ELF-1 (cell line): ENCODE data around the gene PTPRCAP.
"Not testable (repeated sequence)": the region's sequence is repeated elsewhere in the genome, so short reads cannot be mapped to it uniquely, and the experiment has no call there.

Experiments
- DNase-seq: peaks from one replicate; pipeline ENCODE4 v3.0.0-alpha.2; 2016; ENCODE audit warnings: low read depth, low spot score

PTPRCAP gene, protein sequence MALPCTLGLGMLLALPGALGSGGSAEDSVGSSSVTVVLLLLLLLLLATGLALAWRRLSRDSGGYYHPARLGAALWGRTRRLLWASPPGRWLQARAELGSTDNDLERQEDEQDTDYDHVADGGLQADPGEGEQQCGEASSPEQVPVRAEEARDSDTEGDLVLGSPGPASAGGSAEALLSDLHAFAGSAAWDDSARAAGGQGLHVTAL

DNA sequence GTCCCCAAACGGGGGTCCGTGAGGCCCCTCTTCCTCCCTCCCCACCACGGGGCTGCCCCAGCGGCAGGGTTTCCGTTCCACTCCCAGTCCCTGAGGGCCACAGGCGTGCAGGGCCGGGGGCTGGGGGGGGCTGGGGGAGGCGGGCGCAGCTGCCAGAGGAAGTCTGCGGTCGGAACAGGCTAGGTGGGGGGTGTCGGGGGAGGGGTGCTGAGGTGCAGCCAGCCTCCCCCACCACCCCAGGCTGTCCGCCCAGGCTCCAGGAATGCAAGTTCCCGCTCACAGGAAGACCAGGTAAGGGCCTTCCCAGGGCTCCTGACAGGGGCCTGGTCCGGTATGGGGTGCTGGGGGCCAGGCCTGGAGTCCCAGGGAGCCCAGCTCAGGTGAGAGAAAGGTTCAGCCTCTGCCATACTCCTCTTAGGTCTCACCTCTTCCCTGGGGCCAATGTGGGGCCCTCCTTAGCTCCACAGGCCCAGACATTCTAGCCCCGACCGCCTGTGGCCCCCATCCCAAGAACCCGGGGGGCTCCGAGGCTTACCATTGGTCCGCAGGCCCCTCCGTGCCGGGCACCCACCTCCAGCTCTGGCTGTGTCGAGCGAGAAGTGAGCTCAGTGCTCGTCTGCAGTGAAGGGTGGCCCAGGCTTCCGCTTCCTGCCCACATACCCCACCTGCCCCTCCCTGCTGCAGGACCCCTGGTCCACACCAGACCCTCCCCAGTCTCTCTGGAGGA, at the start of gene PTPRCAP:
PTPRCAP (minus strand) TSS at position 601 of the 727 bp plus-strand sequence; CDS start at position 538, 63 bp downstream.
- no peak for DNase-seq

DNA sequence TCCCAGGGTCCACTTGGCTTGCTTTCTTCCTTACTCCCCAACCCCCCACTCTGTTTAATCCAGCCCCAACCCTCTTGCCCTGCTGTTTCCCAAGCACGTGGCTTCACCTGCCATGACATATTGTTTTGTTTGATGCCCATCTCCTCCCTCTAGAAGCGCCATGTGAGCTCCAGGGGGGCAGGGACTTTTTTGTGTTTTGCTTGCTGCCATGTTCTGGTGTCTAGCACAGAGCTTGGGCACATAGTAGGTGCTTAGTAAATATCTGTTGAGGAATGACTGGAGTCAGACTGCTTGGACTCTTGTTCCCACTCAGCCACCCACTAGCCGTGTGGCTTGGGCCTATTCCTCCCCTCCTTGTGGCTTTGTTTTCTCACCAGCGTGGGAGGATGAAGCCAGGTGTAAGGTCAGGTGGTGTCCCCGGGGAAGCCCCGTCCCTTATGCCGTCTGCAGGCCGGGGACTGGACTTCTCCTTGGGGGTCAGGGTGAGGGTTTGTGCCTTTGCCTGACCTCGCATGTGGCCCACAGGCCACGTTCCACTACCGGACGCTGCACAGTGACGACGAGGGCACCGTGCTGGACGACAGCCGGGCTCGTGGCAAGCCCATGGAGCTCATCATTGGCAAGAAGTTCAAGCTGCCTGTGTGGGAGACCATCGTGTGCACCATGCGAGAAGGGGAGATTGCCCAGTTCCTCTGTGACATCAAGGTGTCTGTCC, 49.2 kb upstream of the PTPRCAP start:
- DNase-seq: no peak

DNA sequence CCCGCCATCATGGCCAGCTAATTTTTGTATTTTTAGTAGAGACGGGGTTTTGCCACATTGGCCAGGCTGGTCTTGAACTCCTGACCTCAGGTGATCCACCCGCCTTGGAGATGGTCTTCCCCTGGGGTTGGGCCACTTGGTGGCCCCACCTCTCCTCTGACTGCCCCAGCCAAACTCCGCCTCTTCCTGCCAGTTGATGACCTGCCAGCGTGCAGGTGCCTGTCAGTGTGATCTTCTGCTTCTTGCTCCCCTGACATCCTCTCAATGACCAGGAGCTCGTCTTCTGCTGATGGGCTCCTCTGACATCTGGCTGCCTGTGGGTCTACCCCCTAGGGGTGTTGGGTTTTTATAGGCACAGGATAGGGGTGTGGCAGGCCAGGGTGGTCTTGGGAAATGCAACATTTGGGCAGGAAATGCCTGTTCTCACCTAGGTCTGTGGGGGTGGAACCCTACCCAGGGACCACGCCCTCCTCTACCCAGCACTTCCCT, 48.4 kb upstream of the PTPRCAP start:
- not testable (repeated sequence) for DNase-seq

DNA sequence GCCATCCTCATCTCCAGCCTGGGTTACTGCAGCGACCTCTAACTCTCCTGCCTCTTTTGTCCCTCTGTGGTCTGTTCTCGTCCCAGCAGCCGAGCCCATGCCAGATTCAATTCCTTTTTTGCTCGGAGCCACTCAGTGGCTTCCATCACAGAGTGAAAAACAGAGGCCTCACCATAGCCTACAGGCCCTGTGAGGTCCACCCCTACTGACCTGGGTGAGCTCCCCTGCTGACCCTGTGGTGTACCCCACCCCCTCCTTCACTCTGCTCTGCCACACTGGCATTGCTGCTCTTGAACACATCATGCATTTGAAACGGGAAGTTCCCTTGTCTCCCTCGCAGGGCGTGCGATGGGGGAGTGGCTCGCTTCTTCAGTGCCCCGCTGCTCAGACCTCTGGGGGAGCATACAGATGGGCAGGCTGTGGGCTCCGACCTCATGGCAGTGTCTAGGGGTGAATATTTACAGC, 47.4 kb upstream of the PTPRCAP start:
- DNase-seq: no peak

DNA sequence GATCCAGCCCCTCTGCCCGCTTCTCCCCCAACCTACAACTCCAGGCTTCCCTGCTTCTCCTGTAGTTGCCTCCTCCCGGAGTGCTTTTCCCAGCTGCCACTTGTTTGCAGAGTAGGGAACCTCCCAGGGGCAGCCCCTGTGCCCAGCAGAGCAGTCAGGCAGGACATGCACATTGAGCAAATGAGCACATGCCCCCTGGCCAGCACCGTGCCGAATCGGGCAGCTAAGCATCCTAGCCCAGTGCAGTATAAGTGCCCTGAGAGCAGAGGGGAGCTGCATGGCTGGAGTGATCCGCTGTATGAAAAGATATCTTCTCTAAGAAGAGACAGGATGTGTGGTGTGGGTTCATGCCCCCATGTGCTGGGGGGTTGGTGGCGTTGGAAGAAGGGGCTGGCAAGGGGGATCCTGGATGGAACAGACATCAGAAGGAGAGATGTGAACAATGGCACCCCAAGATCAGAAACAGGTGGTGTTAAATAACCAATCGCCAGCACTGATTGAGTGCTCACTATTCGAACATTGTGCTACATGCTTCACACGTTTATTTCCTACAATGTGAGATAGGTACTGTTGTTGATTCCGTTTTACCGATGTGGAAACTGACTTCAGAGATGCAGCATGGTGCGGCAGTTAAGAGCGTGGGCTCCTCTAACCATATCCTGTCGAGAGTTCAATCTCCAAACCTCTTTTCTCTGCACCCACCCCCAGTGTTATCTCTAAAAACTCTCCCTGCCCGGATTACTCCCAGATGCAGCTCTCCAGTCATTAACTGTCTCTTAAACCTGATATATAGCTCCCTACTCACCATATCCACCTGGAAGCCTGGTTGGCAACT, 46.6 kb upstream of the PTPRCAP start:
- no peak for DNase-seq

DNA sequence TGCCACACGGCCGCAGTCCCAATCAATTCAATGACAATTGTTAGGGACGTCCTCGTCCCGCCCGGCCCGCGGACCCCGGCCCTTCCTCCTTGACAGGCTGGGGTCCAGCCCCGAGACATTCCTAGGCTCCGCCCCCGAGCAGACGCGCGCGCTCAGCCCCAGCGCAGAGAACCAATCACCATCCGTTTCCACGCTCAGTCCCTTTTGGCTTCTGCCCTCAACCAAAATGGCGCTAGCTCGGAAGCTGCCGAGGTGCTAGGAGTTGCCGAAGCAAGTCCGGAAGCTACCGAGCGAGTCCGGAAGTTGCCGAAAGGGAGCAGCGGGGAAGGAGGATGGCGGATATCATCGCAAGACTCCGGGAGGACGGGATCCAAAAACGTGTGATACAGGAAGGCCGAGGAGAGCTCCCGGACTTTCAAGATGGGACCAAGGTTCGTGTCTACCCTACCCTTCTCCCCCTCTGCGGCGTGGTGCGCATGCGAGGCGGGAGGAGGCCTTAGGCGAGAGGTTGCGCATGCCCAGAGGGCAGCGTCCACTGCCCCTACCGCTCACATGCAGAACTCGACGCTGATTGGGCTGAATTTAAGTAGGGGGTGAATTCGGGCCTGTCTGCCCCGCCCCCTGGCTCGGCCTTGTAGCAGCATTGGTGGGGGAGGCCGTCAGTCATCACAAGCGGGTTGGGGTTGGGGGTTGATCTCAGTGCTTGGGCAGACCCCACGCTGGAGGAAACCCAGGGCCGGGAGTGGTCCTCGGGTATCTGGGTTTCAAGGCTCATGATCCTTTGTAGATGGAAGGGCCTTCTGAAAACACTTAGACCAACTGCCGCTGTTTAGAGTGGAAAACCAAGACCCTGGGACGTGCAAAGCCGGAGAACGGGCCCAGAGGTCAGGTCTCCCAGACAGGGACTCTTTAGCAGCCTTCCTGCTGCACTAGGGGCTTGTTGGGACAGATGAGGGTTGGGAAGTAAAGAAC, 45.6 kb upstream of the PTPRCAP start, which contains the start of gene AIP:
AIP (plus strand) TSS at position 200 of the 972 bp plus-strand sequence; CDS start at position 333, 133 bp downstream.
- peak; percentile 99 for DNase-seq

DNA sequence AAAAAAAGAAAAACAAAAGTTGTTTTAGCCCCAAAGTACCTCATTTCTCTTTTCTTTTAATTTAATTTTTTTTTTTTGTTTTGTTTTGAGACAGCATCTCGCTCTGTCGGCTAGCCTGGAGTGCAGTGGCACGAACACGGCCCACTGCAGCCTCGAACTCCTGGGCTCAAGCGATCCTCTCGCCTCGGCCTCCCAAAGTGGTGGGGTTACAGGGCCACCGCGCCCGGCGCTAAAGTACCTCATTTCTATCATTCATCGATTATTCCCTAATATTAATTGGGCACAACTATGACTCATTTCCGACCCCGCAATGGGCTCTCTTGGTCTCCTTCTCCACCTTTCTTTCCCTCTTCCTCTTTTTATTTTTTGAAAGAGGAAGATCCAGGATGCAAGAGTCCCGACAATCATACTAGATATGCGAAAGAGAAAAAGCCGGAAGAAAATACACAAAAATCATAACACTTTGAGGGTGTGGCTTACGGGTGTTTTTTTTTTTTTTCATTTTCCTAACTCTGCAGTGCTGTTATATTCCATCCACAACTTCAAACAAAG, 44.9 kb upstream of the PTPRCAP start:
- DNase-seq: no peak

DNA sequence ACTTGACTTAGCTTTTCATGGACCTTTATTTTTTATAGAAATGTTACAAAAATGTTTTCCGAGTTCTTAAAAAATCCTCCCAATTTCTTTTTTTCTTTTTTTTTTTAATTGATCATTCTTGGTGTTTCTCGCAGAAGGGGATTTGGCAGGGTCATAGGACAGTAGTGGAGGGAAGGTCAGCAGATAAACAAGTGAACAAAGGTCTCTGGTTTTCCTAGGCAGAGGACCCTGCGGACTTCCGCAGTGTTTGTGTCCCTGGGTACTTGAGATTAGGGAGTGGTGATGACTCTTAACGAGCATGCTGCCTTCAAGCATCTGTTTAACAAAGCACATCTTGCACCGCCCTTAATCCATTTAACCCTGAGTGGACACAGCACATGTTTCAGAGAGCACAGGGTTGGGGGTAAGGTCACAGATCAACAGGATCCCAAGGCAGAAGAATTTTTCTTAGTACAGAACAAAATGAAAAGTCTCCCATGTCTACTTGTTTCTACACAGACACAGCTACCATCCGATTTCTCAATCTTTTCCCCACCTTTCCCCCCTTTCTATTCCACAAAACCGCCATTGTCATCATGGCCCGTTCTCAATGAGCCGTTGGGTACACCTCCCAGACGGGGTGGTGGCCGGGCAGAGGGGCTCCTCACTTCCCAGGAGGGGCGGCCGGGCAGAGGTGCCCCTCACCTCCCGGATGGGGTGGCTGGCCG, 40.0 kb upstream of the PTPRCAP start:
- not testable (repeated sequence) for DNase-seq

DNA sequence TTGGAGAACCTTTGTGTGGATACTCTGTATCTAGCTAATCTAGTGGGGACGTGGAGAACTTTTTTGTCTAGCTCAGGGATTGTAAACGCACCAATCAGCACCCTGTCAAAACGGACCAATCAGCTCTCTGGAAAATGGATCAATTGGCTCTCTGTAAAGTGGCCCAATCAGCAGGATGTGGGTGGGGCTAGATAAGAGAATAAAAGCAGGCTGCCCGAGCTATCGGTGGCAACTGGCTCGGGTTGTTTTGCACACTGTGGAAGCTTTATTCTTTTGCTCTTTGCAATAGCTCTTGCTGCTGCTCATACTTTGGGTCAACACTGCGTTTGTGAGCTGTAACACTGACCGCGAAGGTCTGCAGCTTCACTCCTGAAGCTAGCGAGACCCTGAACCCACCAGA, 39.2 kb upstream of the PTPRCAP start:
- not testable (repeated sequence) for DNase-seq

DNA sequence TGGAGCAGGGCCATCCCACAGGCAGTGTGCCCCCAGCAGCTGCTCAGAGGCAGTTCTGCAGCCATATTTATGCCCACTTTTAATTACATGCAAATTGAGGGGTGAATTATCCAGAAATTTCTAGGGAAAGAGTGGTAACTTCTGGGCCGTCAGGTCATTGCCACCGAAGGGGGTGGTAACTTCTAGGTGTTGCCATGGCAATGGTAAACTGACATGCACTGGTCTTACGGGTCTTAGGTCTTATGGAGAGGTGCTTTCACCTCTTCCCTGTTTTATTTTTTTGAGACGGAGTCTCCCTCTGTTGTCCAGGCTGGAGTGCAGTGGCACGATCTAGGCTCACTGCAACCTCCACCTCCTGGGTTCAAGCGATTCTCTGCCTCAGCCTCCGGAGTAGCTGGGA, 35.4 kb upstream of the PTPRCAP start:
- DNase-seq: no peak

DNA sequence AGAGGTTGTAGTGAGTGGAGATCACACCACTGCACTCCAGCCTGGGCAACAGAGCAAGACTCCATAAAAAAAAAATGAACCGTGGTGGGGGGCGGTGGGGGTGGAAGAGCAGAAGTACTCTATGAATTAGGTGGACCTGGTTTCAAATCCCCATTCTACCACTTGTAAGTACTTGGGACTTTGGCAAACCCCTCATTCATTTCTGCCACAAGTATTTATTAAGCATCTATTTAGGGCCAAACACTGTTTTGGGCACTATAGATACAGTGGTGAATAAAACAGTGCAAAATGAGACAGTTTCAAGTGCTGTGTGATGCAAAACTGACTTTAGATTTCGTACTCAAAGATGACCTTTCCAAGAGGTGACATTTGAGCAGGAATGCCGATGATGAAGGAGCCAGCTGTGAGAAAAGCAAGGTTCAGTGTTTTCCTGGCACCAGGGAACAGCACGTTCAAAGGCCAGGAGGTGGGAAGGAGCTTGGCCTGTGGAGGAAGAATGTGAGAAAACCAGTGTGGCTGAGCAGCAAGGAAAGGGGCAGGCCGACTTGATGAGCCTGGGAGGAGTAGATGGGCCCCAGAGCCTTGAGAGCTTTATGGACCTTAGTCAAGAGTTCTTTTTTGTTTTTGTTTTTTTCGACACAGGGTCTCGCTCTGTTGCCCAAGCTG, 33.0 kb upstream of the PTPRCAP start:
- DNase-seq: peak; percentile 22

DNA sequence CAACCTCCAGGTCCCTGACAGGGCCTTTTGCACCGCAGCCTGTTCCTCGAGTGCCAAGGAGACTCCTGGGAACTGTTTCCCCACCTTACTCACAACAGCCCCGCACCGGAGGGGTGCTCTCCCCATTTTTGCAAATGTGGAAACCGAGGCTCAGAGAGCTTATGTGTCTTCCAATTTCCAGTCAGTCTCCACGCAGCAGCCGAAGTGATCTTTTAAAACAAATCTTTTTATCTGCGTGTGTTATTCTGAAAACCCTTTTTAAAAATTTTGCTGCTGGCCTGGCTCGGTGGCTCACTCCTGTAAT, 32.0 kb upstream of the PTPRCAP start:
- no peak for DNase-seq

DNA sequence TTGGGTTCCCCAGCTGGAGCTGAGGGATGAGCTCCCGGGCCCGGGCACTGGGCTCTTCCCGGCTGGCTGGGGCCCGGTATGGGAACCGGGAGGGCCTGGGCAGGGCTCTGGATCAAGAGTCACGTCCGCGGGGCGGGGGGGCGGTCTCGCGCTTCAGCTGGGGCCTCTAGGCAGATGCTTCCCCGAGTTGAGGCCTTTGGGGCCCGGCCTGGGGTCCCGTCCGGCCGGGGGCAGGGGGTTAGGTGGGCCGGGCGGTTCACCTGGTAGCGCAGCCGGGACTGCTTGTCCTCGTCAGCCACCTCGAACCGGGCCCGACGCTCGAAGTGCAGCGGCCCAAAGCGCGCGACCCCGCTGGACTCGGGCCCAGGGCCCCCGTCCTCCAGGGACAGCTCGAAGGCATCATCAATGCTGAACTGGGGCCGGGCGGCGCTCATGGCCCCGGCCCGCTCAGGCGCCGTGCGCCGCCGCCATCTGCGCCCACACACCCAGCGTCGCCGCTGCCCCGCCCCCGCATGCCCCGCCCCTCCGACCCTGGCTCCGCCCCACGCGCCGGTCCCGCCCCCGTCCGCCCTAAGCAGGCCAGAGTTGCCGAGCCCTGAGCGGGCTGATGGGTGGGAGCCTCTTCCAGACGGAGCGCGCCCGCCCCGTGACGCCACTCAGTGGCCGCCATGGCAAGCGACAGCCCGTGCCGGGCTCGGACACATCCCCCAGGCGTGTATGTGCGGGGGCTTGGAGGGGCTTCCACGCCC, 31.5 kb upstream of the PTPRCAP start, which contains the start of gene TMEM134:
TMEM134 (minus strand) TSS at position 493 of the 749 bp plus-strand sequence; CDS start at position 434, 59 bp downstream.
- DNase-seq: peak; percentile 88

DNA sequence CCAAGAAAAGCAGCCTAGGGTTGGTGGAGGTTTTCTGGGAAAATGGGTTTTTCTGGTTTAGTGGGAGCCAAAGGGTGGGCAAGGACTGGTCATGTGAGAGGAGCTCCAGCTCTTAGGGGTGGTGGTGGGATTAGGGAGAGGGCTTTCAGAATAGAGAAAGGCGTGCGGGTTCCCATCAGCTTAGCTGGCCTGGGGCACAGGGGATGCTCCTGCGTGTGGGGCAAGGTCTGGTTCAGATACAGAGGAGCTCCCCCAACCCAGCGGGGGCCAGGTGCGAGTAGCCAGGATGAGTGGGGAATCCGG, 30.9 kb upstream of the PTPRCAP start:
- no peak for DNase-seq

DNA sequence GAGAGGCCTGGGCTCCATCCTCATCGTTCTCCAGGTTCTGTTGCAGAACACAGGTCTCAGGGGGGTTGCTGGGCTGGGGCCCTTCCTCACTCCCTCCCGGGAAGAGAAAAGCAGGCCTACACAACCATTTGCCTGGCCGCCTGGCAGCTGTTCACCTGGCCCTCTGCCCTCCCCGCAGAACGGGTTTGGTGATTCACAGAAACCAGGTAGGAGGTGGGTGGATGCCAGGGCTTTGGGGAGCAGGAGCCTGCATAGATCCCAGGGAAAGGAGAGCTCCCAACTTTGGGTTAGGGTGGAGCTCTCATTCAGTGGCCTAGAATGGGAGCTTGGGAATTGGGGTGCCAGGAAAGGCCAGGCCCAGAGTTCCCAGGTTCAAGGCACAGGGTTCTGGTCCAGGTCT, 30.6 kb upstream of the PTPRCAP start:
- no peak for DNase-seq

DNA sequence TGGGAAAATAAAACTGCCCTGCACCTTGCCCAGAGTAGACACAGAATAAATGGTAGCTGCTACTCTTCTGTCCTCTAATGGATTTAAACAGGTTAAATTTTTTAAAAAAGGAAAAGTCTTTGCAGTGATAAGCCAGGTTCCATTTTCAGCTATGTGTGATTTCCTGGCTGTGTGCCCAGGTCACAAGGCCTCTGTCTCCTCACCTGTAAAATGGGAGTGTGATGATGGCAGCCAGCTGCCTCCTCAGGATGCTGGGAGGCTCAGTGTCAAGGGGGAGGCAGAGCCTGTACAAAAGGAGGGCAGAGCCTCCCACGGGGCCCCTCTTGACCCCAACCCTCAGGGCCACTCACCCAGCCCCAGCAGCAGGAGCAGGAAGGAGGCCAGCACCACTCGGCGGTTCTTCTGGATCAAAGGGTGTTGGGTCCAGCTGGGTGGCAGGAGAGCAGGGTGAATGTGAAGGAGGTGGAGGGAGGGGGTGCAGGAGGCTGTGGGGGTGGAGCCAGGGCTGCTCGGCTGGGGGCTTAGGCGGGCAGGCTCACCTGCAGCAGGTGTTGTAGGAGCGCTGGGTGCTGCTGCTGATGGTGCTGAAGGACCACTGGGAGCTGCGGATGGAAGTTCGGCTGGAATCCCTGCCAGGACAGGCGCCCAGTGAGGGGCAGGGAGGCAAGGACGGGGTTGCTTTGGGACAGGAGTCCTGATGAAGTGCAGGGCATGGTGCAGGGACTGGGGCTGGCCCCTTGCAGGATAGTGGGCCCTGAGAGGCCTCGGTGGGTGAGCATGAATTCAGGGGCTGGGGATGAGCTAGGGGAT, 29.7 kb upstream of the PTPRCAP start:
- no peak for DNase-seq

DNA sequence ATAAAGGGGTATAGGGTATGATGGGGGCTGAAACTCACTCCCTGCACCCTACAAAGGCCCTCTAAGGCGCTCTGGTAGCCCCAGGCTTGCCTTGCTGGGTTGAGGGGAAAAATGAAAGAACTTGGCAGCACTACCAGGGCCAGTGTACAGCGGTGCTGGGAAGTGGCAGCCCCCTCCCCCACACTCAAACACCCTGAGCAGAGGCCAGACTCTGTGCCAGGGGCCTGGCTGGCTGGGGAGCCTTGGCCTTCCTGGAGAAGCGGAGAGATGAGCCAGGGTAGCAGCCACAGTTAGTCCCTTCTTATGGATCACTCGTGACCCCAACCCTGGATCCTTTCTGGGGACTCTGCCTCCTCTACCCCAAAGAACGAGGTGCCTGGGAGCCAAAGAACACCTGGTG, 28.9 kb upstream of the PTPRCAP start:
- DNase-seq: no peak
